Loucy (cell line): ENCODE data around the gene SLC30A9.

Experiments
- H2AFZ ChIP-seq: fragments of 200-600 bp; sonication (generic); 2 replicates; pipeline ENCODE4 v1.6.0; 2016; ENCODE audit warnings: antibody characterized with exemption, mild to moderate bottlenecking, low read length, moderate library complexity
- H3F3A ChIP-seq: fragments of 200-600 bp; 2 replicates; pipeline ENCODE4 v1.6.0; 2016; ENCODE audit warnings: antibody characterized with exemption, low read depth, mild to moderate bottlenecking
- H3K27me3 ChIP-seq: fragments of 200-600 bp; sonication (generic); 2 replicates; pipeline ENCODE4 v1.6.1; 2014; ENCODE audit warnings: low read length, mild to moderate bottlenecking; ENCODE audit not compliant: insufficient read depth, poor library complexity, severe bottlenecking
- H3K36me3 ChIP-seq: fragments of 200-600 bp; sonication (generic); 2 replicates; pipeline ENCODE4 v1.6.1; 2016; ENCODE audit warnings: low read length; ENCODE audit not compliant: insufficient read depth
- H3K4me1 ChIP-seq: fragments of 200-600 bp; sonication (generic); 2 replicates; pipeline ENCODE4 v1.5.1; 2014; ENCODE audit warnings: low read length, mild to moderate bottlenecking; ENCODE audit not compliant: insufficient read depth, poor library complexity, severe bottlenecking
- H3K4me2 ChIP-seq: fragments of 200-600 bp; sonication (generic); 2 replicates; pipeline ENCODE4 v1.6.0; 2014; ENCODE audit warnings: antibody characterized with exemption, low read length, low read depth, mild to moderate bottlenecking; ENCODE audit not compliant: poor library complexity, severe bottlenecking
- H3K4me3 ChIP-seq: fragments of 200-600 bp; sonication (generic); 2 replicates; pipeline ENCODE4 v1.5.1; 2014; ENCODE audit warnings: low read length, mild to moderate bottlenecking, mixed read lengths; ENCODE audit not compliant: poor library complexity, severe bottlenecking
- H3K79me2 ChIP-seq: fragments of 200-600 bp; sonication (generic); 2 replicates; pipeline ENCODE4 v1.6.1; 2014; ENCODE audit warnings: low read length; ENCODE audit not compliant: insufficient read depth
- H3K9ac ChIP-seq: fragments of 200-600 bp; sonication (generic); 2 replicates; pipeline ENCODE4 v1.6.0; 2014; ENCODE audit warnings: mild to moderate bottlenecking, low read depth, low read length, moderate library complexity; ENCODE audit not compliant: poor library complexity, severe bottlenecking
- H3K9me2 ChIP-seq: fragments of 200-600 bp; sonication (generic); replicated peaks from 2 replicates; pipeline ENCODE4 v1.6.1; 2016; ENCODE audit warnings: low read depth, low read length, mixed read lengths
- H3K9me3 ChIP-seq: fragments of 200-600 bp; sonication (generic); 2 replicates; pipeline ENCODE4 v1.6.1; 2014; ENCODE audit warnings: mild to moderate bottlenecking, antibody characterized with exemption, low read length, low read depth; ENCODE audit not compliant: insufficient read depth
- H4K20me1 ChIP-seq: fragments of 200-600 bp; sonication (generic); 2 replicates; pipeline ENCODE4 v1.6.0; 2014; ENCODE audit warnings: antibody characterized with exemption, low read length, mild to moderate bottlenecking; ENCODE audit not compliant: insufficient read depth, poor library complexity, severe bottlenecking
- CTCF ChIP-seq: fragments of 200-600 bp; sonication (generic); conservative IDR thresholded peaks from 2 replicates; pipeline ENCODE4 v1.5.1; 2014; ENCODE audit warnings: mild to moderate bottlenecking, antibody characterized with exemption, low read length
- EZH2phosphoT487 ChIP-seq: fragments of 200-600 bp; IDR thresholded peaks from 2 replicates; pipeline ENCODE4 v1.6.1; 2018; ENCODE audit warnings: antibody characterized with exemption, mild to moderate bottlenecking, moderate library complexity, borderline replicate concordance

The SLC30A9 gene

GRCh38 chr4:42066402-42066801 is 76.1 kb downstream of the SLC30A9 start:
- Histone ChIP-seq H3K9me3 (no peaks in the 10 kb centered on the region), H2AFZ (no peak overlapping the region), H3F3A (no peaks in the 10 kb centered on the region), H3K27me3 (no peaks in the 10 kb centered on the region), H3K4me3 (no peak overlapping the region), H3K4me2 (no peak overlapping the region), H3K36me3 (no peaks in the 10 kb centered on the region; the same call in 1 of the 2 replicates), H3K9ac (no peak overlapping the region), H3K4me1 (no peaks in the 10 kb centered on the region), H3K9me2 (no peaks in the 10 kb centered on the region), H4K20me1 (no peaks in the 10 kb centered on the region), H3K79me2 (no peaks in the 10 kb centered on the region)
- no peak for TF ChIP-seq EZH2phosphoT487
- TF ChIP-seq CTCF = no peak

GRCh38 chr4:42067264-42067663 is 76.9 kb downstream of the SLC30A9 start:
- H3K36me3 ChIP-seq = no peaks in the 10 kb centered on the region; the same call in 1 of the 2 replicates
- no peaks in the 10 kb centered on the region for H3K9me3 ChIP-seq
- no peaks in the 10 kb centered on the region for H3F3A ChIP-seq
- H4K20me1 ChIP-seq = no peaks in the 10 kb centered on the region
- no peaks in the 10 kb centered on the region for H3K4me1 ChIP-seq
- no peaks in the 10 kb centered on the region for H3K9me2 ChIP-seq
- H3K27me3 ChIP-seq = no peaks in the 10 kb centered on the region
- H3K9ac ChIP-seq = no peak overlapping the region
- no peak overlapping the region for H3K4me3 ChIP-seq
- H2AFZ ChIP-seq = no peak overlapping the region
- TF ChIP-seq EZH2phosphoT487 (no peak), CTCF (no peak)
- H3K4me2 ChIP-seq = no peak overlapping the region
- H3K79me2 ChIP-seq = no peaks in the 10 kb centered on the region

GRCh38 chr4:42070463-42070862 is 80.1 kb downstream of the SLC30A9 start:
- Histone ChIP-seq H3K4me1 (no peaks in the 10 kb centered on the region), H3K9me2 (no peaks in the 10 kb centered on the region), H3K79me2 (no peaks in the 10 kb centered on the region), H3K27me3 (no peaks in the 10 kb centered on the region), H3F3A (no peaks in the 10 kb centered on the region), H3K9me3 (no peaks in the 10 kb centered on the region), H3K36me3 (no peaks in the 10 kb centered on the region), H3K4me3 (no peak overlapping the region), H4K20me1 (no peaks in the 10 kb centered on the region), H2AFZ (no peak overlapping the region), H3K9ac (no peak overlapping the region), H3K4me2 (no peak overlapping the region)
- TF ChIP-seq EZH2phosphoT487 (no peak), CTCF (no peak)
